SKM-1 treated with dmso at 0.1 percent for 144 hours (cell line): ENCODE results near the gene SCAMP3.
A peak's percentile ranks its signal among the peaks of the same experiment; 100 is the strongest.

Source experiments
- DNase-seq: peaks from one replicate; lab custom pipeline; 2025; ENCODE audit not compliant: unreplicated experiment; lab: John Stamatoyannopoulos, UW

Gene SCAMP3

GRCh38 chr1:155285631-155286044 is 23.5 kb upstream of the SCAMP3 start:
- no peak for DNase-seq

DNA sequence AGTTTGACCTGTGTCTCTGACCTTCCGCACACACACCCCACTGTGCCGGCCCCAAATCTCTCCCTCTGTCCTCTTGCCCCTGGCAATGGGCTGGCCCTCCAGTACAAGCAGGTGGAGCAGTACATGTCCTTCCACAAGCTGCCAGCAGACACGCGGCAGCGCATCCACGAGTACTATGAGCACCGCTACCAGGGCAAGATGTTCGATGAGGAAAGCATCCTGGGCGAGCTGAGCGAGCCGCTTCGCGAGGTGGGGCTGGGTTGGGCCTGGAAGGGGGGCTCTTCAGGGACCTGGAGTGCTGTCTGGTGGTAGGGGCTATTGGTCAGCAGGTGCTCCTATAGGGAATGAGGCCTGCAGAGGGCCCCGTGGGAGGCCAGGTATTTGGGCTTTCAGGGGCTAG is 22.9 kb upstream of the SCAMP3 start:
- no peak for DNase-seq

- no peak for DNase-seq
Measured at GRCh38 chr1:155284476-155284875, 22.3 kb upstream of the SCAMP3 start.

DNA sequence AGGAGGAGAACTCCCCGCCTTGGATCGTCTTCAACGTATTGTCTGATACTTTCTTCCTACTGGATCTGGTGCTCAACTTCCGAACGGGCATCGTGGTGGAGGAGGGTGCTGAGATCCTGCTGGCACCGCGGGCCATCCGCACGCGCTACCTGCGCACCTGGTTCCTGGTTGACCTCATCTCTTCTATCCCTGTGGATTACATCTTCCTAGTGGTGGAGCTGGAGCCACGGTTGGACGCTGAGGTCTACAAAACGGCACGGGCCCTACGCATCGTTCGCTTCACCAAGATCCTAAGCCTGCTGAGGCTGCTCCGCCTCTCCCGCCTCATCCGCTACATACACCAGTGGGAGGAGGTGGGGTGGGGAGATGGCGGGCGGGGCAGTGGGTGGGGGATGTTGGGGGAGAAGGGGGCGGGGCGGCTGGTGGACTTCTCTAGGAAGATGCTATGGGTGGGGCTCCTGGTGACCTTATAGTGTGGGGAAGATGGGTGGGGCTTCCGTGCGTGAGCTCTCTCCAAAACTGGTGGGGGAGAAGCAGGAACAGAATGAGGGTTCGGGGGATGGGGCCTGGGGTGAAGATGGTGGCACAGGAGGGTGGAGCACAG is 20.4 kb upstream of the SCAMP3 start:
- no peak for DNase-seq

DNA sequence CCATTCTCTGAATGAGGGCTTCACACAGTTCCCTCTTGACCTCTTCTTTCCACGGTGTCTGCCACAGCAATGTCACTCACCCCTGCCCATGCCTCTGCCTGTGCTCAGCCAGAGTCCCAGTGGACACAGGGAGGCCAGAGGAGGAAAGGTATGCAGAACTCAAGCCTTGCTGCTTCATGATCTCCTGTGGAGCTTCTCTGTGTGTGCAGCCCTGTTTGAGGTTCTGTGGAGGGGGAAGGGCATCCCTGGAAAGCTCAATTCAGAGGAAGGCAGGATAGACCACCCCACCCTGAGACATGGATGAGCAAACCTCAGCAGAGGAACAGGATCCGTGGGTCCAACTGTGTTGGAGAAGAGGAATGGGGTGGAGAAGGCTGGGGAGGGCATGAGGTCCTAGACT is 17.1 kb upstream of the SCAMP3 start:
- no peak for DNase-seq

GRCh38 chr1:155278689-155279160 is 16.6 kb upstream of the SCAMP3 start:
- no peak for DNase-seq

- peak; percentile 74 for DNase-seq
Measured at GRCh38 chr1:155277902-155278688, 15.9 kb upstream of the SCAMP3 start.

DNA sequence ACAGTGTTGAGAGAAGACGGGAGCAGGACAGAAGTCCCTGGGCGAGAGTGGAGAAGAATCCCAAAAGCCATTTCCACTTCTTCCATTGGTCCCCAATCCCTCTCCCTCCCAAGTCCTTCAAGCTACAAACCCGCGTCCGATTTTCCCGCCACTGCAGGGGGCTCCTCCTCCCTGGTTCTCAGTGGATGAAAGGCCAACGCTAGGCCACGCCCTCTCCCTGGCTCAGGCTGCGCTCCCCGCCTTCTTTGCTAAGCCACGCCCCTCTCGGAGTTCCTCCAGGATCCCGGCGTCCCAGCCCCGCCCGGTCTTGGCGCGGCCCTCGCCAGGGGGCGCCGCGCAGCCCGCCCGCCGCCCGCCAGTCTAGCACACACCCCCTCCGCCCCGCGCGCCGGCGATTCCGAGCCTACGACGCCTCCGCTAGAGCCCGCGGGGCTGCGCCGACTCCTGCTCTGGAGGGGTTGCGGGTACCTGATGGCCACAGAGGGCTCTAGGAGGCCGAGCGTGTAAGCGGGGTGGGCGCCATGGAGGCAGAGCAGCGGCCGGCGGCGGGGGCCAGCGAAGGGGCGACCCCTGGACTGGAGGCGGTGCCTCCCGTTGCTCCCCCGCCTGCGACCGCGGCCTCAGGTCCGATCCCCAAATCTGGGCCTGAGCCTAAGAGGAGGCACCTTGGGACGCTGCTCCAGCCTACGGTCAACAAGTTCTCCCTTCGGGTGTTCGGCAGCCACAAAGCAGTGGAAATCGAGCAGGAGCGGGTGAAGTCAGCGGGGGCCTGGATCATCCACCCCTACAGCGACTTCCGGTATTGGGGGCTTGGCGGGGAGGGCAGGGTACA is 15.1 kb upstream of the SCAMP3 start, which contains the start of gene HCN3:
Gene HCN3, plus strand, starts transcription at position 394 of the 832 bp plus-strand sequence. Its CDS starts 128 bp downstream, at position 522.
- peak; percentile 98 for DNase-seq

DNA sequence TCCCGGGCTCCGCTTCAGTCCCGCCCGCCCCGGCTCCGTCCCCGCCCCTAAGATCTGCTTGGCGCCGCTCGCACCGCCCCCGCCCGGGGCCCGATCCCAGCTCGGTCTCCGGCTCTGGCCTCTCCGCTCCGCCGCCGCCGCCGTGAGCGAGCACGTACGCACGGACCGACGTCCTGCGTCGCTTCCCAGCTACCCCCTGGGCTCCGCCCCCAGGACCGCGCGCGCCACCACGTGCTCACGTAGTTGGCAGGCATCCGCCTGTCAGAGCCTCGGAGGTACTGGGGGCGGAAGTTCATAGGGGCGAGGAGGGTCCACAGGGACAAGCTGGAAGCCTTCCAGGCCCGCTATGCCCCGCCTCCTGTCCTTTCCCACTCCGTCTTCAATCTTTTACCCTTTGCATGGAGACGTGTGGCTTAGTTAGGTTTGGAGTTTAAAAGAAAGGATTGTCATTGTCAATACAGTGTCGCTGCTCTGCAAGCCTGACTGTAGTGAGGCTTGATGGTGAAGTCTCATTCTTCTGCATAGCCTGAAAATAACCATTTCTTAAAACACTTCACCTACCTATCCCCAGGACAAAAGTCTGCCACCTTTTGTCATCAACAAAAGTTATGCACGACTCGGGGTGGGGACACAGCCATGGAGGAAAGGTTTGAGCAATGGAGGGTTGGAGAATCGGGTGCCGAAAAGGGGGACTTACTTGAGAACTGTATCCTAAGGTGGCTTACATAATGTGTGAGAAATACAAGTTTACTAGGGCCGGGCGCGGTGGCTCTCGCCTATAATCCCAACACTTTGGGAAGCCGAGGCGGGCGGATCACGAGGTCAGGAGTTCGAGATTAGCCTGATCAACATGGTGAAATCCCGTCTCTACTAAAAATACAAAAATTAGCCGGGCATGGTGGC is 11.4 kb upstream of the SCAMP3 start, which contains the start of gene CLK2:
Gene CLK2, minus strand, starts transcription at position 162 of the 903 bp plus-strand sequence. CDS start 2,527 bp downstream, outside the sequence.
- DNase-seq = peak; percentile 98

- no peak for DNase-seq
Measured at GRCh38 chr1:155272466-155273342, 10.5 kb upstream of the SCAMP3 start.

DNA sequence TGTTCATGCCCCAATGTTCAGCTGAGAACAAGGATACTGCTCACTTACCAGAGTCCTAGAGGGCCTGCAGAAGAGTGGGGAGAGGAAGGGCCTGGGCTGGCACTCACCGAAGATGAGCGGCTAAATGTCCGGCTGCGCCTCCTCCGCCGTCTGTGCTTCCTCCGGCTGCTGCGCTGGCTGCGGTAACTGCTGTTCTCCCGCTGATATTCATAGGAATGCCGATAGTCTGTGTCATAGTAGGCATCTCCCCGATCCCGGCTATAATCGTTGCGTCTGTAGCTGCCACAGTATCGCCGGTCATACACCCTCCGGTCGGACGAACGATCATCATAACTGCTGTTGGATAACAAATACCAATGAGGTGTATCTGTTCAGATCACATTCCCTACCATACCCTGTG is 7.2 kb upstream of the SCAMP3 start:
- no peak for DNase-seq

DNA sequence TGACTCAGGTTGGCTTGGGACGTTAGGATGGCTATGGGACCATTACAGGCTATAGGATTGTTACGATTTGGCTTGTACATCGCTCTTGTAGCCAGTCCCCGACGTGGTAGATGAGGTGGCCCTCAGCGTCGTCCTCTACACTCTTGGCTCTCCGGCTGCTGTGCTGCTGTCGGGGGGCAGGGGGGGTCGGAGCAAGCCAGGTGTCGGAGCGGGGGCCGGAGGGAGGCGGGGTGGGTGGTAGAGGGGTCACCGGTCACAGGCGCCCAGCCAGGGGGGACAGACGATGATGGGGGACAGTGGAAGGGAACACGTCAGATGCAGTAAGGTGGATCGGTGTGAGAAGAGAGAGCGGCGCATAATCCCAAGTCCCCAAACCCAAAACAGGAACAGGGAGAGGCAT is 6.5 kb upstream of the SCAMP3 start:
- no peak for DNase-seq

DNA sequence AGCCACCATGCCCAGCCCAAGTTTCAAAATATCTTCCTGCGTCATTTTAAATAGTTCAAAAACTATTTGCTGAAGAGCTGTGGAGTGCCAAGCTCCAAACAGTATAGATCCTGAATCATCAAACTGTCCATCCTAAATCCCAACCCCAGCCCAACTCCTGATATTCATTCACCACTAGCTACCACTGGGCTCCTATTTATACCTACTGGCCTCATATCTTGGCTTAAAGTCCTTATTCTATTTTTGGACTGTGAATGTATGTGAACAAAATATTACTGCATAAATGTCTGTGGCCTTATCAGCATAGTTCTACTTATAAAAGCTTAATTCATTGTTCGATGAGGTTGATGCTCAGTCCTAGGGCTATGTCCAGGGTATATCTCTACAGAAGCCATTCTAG is 5.2 kb upstream of the SCAMP3 start:
- DNase-seq = no peak

DNA sequence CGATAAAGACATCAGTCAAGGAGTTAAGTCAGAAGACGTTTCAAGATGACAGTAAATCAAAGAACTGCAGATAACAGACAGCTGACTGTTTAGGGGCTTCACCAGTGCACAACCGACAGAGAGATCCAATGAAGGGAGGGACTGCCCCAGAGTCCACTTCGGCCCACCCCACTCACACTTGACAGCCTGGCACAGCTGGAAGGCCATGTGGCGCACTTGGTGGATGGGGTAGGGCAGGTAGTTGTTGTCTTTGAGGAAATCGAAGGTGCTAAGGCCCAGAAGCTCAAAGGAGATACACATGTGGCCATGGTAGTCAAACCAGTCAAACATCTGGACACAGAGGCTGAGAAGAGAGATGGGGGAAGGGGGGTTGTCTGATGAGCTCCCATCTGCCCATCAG is 4.4 kb upstream of the SCAMP3 start:
- no peak for DNase-seq

GRCh38 chr1:155263067-155263466 is 907 bp upstream of the SCAMP3 start:
- no peak for DNase-seq

- no peak for DNase-seq
Measured at GRCh38 chr1:155261493-155261851, 688 bp downstream of the SCAMP3 start.

GRCh38 chr1:155260276-155260675 is 1.9 kb downstream of the SCAMP3 start:
- DNase-seq = no peak

DNA sequence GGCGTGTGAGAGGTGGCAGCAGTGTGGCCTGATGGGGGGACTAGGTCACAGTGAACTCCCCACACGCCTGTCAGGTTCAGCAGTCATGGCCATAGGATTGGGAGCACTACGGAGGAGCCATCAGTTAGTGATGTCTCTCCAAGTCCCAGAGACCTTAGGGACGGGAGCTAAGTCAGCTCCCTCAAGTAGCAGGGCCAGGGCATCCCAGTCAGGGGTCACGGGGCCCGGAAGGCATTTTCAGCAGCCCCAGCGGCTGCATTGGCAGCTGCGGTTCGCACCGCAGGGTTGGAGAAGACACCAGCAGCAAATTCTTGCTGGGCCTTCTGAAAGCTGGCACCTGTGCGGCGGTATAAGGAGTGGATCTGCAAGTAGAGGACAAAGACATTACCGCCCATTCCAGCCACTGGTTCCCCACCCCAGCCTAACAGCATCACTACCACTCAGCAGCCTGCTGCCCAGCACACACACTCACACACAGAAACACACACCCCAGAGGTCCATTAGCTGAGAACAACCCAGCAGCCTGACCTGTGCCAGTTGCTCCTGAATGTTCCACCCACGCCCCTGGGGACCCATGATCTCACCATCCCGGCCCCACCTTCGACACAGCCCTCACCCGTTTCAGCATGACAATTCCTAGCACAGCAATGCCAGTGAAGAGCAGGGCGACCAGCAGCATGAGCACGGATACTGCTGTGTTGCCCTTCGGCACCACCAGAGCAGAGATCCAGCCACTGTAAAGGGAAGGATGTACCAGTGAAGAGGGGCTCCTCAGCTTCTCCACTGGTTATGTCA is 5.9 kb downstream of the SCAMP3 start:
- DNase-seq = no peak
